Astrocyte of the spinal cord (primary cell): ENCODE measurements around the gene SVIL.
A peak's percentile ranks its signal among the peaks of the same experiment; 100 is the strongest.
"Not testable (repeated sequence)": the region's sequence is repeated elsewhere in the genome, so short reads cannot be mapped to it uniquely, and the experiment has no call there.

Experiments used
- DNase-seq: peaks from one replicate; pipeline ENCODE4 v3.0.0; 2011; ENCODE audit warnings: low read depth, low spot score
- H3K4me3 ChIP-seq: 2 replicates; pipeline ENCODE4 v1.5.1; 2011; ENCODE audit warnings: low read depth, mild to moderate bottlenecking, low read length, moderate library complexity
- CTCF ChIP-seq: IDR thresholded peaks from 2 replicates; pipeline ENCODE4 v1.5.1; 2012; ENCODE audit warnings: low read depth, mild to moderate bottlenecking, low read length, inconsistent platforms
- in situ Hi-C: cut with HindIII; loops from 2 replicates; pipeline ENCODE4 v1.10.0; 2017; ENCODE audit warnings: low sequenced_read_pairs

Gene SVIL

DNA sequence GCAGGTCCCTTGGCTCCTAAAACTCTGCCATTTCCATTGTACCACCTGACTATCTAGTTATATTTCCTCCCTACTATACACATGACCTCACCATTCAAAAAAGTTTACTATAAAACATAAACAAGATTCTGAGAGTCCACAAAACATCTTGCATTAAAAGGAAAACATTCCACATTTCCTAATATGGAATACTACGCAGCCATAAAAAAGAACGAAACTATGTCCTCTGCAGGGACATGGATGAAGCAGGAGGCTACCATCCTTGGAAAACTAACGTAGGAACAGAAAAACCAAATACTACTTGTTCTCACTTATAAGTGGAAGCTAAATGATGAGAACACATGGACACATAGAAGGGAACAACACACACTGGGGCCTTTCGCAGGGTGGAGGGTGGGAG lies 48.3 kb downstream of the SVIL start:
- DNase-seq, result no peak
- TF ChIP-seq CTCF, result no peak
- no peak overlapping the region for H3K4me3 ChIP-seq
- in situ Hi-C loops, result no loop called here

GRCh38 chr10:29585488-29585976 lies 49.2 kb downstream of the SVIL start:
- no peak for TF ChIP-seq CTCF
- in situ Hi-C loops, result no loop called here

DNA sequence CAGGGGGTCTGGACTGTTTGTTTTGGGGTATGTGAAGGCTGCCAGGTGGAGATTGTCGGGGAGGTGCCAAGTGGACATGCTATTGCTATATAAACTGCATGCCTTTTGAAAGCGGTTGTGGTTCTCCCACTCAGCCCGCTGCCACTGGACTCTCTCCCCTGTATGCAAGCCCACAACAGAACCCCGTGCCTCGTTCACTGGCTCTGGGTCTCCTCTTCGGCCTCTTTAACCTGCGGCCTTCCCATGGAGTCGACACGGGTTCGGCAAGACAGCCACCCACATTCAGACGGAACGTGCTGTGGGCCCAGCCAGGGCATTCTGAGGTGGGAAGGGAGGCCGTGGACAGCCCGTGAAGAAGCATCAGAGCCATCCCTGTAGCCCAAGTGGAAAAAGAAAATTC lies 50.3 kb downstream of the SVIL start:
- no peak for TF ChIP-seq CTCF
- DNase-seq, result no peak
- no peak overlapping the region for H3K4me3 ChIP-seq
- in situ Hi-C loops, result no loop called here

More at GRCh38 chr10:29585488-29585976, 49.2 kb downstream of the SVIL start:
- no peak overlapping the region for H3K4me3 ChIP-seq
- DNase-seq, result peak; percentile 45

DNA sequence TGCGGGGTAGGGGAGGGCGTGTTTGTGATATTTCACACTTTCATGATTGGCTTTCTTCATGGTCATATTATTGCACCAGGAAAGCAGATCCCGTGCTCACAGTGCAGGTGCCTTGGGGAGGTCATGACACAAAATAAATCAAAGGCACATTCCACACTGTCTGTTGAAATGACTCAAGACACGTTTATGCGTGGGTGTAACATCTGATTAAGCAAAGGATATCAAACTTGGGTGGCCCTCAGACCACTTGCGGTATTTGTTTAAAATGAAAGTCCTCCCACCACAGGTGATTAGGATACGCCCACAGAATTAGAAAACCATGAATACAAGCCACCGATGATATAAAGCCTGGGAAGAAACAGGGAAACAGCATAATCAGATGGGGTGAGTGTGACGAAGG lies 51.1 kb downstream of the SVIL start:
- no peak for DNase-seq
- in situ Hi-C loops, result no loop called here

DNA sequence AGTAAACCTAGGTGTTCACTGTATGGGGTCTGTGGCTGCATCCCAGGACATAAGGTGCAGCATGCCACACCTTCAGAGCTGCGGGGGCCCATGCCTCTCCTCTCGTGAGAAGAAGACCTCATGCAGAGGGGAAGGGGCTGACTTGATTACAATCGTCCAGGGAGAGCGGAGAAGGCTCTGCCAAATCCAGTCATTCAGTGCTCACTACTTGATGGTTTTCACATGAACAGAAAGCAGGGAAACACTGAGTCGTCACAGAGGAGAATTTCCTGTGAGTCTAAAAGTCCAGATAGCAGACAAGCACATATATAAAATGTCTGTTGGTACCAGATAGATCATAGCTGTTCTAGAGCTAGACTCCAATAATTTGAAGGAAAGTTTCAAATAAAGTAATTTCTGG lies 52.0 kb downstream of the SVIL start:
- H3K4me3 ChIP-seq, in situ Hi-C loops: not testable (repeated sequence)
- peak; percentile 73 for DNase-seq

More for the DNA sequence above, 51.1 kb downstream of the SVIL start:
- H3K4me3 ChIP-seq, result no peak overlapping the region
- TF ChIP-seq CTCF, result no peak

DNA sequence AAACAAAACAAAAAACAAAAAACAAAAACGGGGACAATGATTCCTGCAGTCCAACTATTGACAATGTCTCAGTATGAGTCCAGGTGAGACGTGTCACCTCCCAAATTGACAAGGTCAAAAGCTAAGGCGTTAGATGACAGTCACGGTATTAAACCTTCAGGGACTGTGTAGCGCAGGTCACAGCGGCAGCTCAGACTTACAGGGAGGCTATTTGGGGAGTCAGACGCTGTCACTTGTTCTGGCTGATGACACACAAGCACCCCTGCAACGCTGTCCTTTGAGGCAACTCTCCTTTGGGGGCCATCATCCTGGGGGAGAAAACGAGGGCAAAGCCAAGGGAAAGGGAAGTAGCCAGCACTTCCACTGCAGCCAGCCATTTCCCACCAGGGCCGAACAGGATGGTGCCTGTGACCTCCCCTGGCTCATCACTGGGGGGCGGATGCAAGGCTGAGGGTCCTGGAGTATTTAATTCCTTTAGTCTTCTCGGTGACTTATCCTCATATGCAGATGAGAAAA lies 55.3 kb downstream of the SVIL start:
- no peak for DNase-seq
- in situ Hi-C loops, result no loop called here
- TF ChIP-seq CTCF, result no peak
- H3K4me3 ChIP-seq, result no peak overlapping the region

GRCh38 chr10:29578457-29578856 lies 56.3 kb downstream of the SVIL start:
- TF ChIP-seq CTCF, result no peak
- no peak overlapping the region for H3K4me3 ChIP-seq
- no peak for DNase-seq
- in situ Hi-C loops, result no loop called here
